Bronchial epithelial cell (primary cell): ENCODE data around the gene WDR76. TPM values are rescaled to one million over a fixed set of nuclear protein-coding genes. Genes with fewer than 3 reads are reported as not detected.

Experiments
- DNase-seq: peaks from one replicate; pipeline ENCODE4 v3.0.0-alpha.2; 2010; ENCODE audit warnings: low read depth
- FAIRE-seq: peaks from 2 replicates; lab custom pipeline; 2011; peaks lifted over from hg19 to GRCh38; lab: Jason Lieb, UNC
- H3K27me3 ChIP-seq: 2 replicates; pipeline ENCODE4 v1.5.1; 2011; ENCODE audit warnings: low read length; ENCODE audit not compliant: control insufficient read depth, insufficient read depth
- H3K36me3 ChIP-seq: 2 replicates; pipeline ENCODE4 v1.5.1; 2011; ENCODE audit warnings: low read length; ENCODE audit not compliant: control insufficient read depth, insufficient read depth
- H3K4me3 ChIP-seq: 2 replicates; pipeline ENCODE4 v1.5.1; 2011; ENCODE audit warnings: mild to moderate bottlenecking, low read depth, low read length, control low read depth
- total RNA-seq: library from RNA; depleted of rRNA; stranded (reverse); fragments of >200 nt; gene quantifications from 2 replicates; pipeline ENCODE4 v1.2.1, GENCODE V29; 2014
- TF ChIP-seq, protein P1 (sequence below): IDR thresholded peaks from 2 replicates; pipeline ENCODE4 v1.5.1; 2011; ENCODE audit warnings: mild to moderate bottlenecking, moderate library complexity, low read length, control low read depth, inconsistent platforms; ENCODE audit not compliant: insufficient read depth, severe bottlenecking

The WDR76 gene
- total RNA-seq, 1 donor from 2014 or later: 2.1 TPM

DNA sequence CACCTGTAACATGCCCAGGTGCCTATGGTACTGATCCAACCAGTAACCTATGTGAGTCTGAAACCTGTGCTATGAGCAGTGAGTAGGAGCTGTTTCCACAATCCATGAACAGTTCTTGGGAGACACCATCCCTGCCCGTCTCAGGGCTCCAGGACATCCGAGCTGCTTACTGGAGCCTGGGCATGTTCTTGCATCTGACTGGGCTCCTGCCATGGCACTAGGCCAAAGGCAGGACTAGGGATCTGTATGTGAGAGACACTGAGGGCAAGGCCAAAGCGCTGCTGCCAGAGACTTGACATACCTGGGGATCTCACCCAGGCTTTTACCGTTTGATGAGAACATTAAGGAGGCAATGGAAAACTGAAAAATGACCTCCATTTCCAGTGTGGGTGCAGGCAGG is 59.8 kb downstream of the WDR76 start:
- FAIRE-seq (peak; percentile 7), DNase-seq (no peak)
- TF ChIP-seq, protein P1, sequence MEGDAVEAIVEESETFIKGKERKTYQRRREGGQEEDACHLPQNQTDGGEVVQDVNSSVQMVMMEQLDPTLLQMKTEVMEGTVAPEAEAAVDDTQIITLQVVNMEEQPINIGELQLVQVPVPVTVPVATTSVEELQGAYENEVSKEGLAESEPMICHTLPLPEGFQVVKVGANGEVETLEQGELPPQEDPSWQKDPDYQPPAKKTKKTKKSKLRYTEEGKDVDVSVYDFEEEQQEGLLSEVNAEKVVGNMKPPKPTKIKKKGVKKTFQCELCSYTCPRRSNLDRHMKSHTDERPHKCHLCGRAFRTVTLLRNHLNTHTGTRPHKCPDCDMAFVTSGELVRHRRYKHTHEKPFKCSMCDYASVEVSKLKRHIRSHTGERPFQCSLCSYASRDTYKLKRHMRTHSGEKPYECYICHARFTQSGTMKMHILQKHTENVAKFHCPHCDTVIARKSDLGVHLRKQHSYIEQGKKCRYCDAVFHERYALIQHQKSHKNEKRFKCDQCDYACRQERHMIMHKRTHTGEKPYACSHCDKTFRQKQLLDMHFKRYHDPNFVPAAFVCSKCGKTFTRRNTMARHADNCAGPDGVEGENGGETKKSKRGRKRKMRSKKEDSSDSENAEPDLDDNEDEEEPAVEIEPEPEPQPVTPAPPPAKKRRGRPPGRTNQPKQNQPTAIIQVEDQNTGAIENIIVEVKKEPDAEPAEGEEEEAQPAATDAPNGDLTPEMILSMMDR: no peak
- Histone ChIP-seq H3K27me3 (no peaks in the 10 kb centered on the region), H3K4me3 (no peak overlapping the region), H3K36me3 (no peaks in the 10 kb centered on the region)

DNA sequence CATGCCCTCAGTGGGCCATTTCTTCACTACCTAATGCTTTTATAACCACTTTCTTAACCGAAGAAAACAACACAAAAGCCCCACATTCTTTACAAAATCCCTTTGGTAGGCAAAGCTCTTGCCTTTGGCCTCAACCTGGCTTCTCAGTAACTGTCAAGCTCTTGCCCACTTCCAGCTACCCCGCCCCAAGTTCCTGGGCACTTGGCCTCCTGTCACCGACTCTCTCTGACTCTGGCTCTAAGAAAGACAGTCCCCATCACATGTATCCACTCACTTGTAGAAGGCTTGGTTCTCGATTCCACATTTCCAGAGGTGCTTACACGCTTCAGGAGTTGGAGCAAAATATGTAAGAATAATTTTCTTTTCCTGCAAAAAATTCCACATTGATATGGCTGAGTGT is 61.1 kb downstream of the WDR76 start:
- FAIRE-seq (no peak), DNase-seq (no peak)
- no peak overlapping the region for H3K4me3 ChIP-seq
- no peaks in the 10 kb centered on the region for H3K27me3 ChIP-seq
- H3K36me3 ChIP-seq: no peaks in the 10 kb centered on the region
- TF ChIP-seq, protein P1: no peak

DNA sequence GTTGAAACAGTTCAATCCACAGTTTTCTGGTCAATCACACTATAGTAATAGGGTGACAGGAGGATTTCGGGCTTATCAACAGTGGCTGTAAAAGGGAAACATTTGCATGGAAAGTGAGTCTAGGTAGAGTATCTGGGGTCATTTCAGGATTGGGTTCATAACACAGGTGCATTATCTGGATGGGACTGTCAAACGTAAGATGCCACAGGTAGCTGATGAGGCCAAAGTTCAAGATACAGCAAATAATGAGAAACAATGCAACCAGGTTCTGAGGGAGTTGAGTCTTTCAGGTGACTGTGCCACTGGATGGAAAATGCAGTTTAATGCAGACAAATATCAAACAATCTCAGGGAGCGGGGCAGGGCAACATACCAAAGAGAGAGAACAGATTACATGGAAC is 62.2 kb downstream of the WDR76 start:
- FAIRE-seq (no peak), DNase-seq (no peak)
- Histone ChIP-seq H3K27me3 (no peaks in the 10 kb centered on the region), H3K4me3 (no peak overlapping the region), H3K36me3 (no peaks in the 10 kb centered on the region)
- TF ChIP-seq, protein P1: no peak

DNA sequence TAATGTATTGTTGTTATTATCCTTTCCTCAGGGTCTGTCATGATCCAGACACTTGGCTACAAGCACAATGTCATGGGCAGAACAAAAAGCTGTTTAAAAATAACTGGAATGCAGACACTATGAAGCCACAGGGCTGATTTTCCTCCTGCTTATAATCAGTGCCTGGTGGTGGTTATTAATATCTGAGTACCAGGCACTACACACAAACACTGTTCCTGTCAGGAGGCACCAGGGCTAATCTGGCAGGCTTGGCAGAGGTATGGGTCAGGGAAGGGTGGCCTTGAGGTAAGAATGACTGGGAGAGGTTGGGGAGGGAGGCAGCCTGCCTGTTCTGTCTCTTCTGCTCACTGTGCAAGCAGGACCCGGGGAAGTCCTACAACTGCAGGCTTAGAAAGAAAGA is 67.2 kb downstream of the WDR76 start:
- Histone ChIP-seq H3K27me3 (no peaks in the 10 kb centered on the region), H3K36me3 (no peaks in the 10 kb centered on the region), H3K4me3 (no peak overlapping the region)
- TF ChIP-seq, protein P1: no peak
- no peak for DNase-seq
- FAIRE-seq: no peak

DNA sequence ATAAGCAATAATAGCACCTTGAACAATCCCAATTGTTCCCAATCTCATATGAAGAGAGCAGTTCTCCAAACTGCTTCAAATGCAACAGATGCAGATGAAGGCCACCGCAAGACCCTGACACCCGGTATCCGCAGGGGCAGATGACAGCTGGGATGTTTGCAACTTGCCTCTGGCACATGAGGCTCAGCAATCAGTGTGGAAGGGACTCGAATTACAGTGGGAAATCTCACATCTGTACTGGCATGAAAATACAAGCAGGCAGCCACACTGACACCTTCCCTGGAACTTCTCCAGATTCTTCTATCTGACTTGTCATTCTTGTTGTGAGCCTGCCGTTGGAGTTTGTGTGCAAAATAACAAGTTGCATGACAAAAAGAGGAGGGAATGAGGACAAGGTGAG is 68.8 kb downstream of the WDR76 start:
- DNase-seq: no peak
- FAIRE-seq: no peak
- TF ChIP-seq, protein P1: no peak
- Histone ChIP-seq H3K27me3 (no peaks in the 10 kb centered on the region), H3K4me3 (no peak overlapping the region), H3K36me3 (no peaks in the 10 kb centered on the region)

DNA sequence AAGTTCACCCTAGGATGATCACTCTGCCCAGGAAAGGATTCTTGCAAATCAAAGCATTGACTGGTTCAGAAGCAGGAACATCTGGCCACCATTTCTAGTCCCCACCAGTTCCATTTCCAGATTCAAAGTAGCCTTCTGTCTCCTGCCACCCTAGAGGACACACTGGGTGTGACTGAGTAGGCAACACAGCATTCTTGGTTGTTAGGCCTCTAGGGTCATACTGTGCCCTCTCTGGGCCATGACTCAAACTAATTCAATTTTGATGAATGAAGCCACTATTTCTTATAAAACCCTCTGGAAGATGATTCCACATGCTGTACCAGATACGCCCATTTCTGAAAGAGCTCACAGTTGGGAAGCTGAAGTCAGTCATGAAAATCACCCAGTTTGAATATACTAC is 69.7 kb downstream of the WDR76 start:
- Histone ChIP-seq H3K36me3 (no peaks in the 10 kb centered on the region), H3K27me3 (no peaks in the 10 kb centered on the region), H3K4me3 (no peak overlapping the region)
- no peak for DNase-seq
- TF ChIP-seq, protein P1: no peak
- no peak for FAIRE-seq
